Peyer's patch (tissue), 4 donors: Measurements from ENCODE around the gene IFNA21.
"Not testable (repeated sequence)": the region's sequence is repeated elsewhere in the genome, so short reads cannot be mapped to it uniquely, and the experiment has no call there.

ENCODE experiments used
- POLR2A ChIP-seq, 2 donors: fragments of 450-650 bp; IDR thresholded peaks; one replicate each; pipeline ENCODE4 v1.5.1; 2017; ENCODE audit warnings: antibody characterized with exemption in 2 of 2, mild to moderate bottlenecking in 2 of 2, moderate library complexity in 2 of 2
- TF ChIP-seq, protein P1 (sequence below), 6 experiments: fragments of 450-650 bp in 4 of 6; fragments of 200-600 bp in 2 of 6; sonication (generic) in 1 of 6; IDR thresholded peaks; one replicate each; pipeline ENCODE4 v1.5.1; 2017 to 2019; ENCODE audit warnings: antibody characterized with exemption in 6 of 6, mild to moderate bottlenecking in 3 of 6, moderate library complexity in 1 of 6

DNA sequence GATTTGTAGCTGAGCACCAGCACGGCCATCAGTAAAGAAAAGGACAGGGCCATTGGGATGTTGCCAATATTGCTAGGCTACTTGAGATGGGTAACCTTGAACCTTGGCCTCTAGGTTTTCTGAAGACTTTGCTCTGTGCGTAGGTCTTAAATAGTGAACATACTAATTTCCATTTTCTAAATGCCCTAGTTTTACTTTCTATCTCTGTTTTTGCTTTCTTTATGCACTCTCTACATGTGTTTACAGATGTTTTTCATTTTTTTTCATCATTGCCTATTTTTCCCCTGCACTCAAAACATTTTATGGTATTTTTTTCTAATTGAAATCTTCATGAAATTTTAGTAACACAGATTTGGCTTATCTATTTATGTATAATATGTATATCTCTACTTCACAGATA is at the start of gene IFNA21:
- TF ChIP-seq, protein P1, sequence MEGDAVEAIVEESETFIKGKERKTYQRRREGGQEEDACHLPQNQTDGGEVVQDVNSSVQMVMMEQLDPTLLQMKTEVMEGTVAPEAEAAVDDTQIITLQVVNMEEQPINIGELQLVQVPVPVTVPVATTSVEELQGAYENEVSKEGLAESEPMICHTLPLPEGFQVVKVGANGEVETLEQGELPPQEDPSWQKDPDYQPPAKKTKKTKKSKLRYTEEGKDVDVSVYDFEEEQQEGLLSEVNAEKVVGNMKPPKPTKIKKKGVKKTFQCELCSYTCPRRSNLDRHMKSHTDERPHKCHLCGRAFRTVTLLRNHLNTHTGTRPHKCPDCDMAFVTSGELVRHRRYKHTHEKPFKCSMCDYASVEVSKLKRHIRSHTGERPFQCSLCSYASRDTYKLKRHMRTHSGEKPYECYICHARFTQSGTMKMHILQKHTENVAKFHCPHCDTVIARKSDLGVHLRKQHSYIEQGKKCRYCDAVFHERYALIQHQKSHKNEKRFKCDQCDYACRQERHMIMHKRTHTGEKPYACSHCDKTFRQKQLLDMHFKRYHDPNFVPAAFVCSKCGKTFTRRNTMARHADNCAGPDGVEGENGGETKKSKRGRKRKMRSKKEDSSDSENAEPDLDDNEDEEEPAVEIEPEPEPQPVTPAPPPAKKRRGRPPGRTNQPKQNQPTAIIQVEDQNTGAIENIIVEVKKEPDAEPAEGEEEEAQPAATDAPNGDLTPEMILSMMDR (IDR thresholded peaks at IDR 0.05), result not testable (repeated sequence)
- not testable (repeated sequence) for TF ChIP-seq POLR2A (IDR thresholded peaks at IDR 0.05)
